GM12891 (cell line): ENCODE results near the gene NUDT8.

ENCODE experiments used
- PAX5 ChIP-seq: IDR thresholded peaks from 2 replicates; pipeline ENCODE4 v1.6.1; 2011; ENCODE audit warnings: low read length, moderate library complexity, mild to moderate bottlenecking; ENCODE audit not compliant: insufficient read depth, severe bottlenecking
- POLR2A ChIP-seq: IDR thresholded peaks from 2 replicates; pipeline ENCODE4 v1.6.1; 2011; ENCODE audit warnings: low read depth, low read length, control low read depth
- TAF1 ChIP-seq: IDR thresholded peaks from 2 replicates; pipeline ENCODE4 v1.6.1; 2011; ENCODE audit warnings: low read depth, low read length, control low read depth

- TF ChIP-seq POLR2A (no peak), PAX5 (no peak), TAF1 (no peak)
Observed at GRCh38 chr11:67645521-67646461, 16.1 kb upstream of the NUDT8 start.
